ENCODE measurements around the gene OR2G3. TPM values are rescaled to one million over a fixed set of nuclear protein-coding genes. Genes with fewer than 3 reads are reported as not detected.
A peak's percentile ranks its signal among the peaks of the same experiment; 100 is the strongest.

The OR2G3 gene
- total and polyA plus RNA-seq, 2 of the 8 experiments (the other 6 are each of a cell fraction or from before 2014, with no cell fraction given): not detected

DNA sequence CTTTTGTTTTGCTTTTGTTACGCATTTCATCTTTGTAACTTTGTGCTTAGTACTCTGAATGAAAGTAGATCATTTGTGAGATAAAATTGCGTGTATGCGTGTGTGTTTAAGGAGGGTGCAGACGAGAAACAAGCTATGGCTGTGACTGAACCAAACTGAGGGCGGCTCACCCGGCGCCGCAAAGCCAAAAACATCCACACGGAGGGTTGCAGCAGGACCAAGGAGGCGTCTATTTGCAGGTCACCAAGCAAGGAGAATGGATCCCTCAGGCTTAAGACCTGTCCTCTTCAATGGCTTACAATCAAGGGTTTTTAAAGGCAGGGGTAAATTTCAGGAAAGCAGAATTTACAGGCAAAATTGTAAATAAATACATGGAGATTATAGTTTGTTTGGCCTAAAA is 43.7 kb upstream of the OR2G3 start:
- Histone ChIP-seq H4K5ac (ENCODE audit: insufficient read length, low read depth, low read length) (no peak overlapping the region), H3K4me3 (ENCODE audit: extremely low read depth in 1 of 4, insufficient read depth in 2 of 4, low read depth in 3 of 4, low read length in 4 of 4) (no peak overlapping the region), H2AFZ (ENCODE audit: low read length) (peak overlapping the region; percentile 83; the same call in 1 of the 2 replicates), H2AK5ac (ENCODE audit: low read depth, low read length) (no peak overlapping the region), H3K56ac (replicated peaks; ENCODE audit: insufficient read length, low read depth, low read length) (no peak overlapping the region), H3K79me1 (ENCODE audit: low read depth, low read length) (no peaks in the 10 kb centered on the region), H3K79me2 (ENCODE audit: control insufficient read depth in 1 of 2, insufficient read depth in 2 of 2, low read length in 2 of 2) (no peaks in the 10 kb centered on the region), H3K4me2 (ENCODE audit: insufficient read depth in 1 of 2, low read depth in 2 of 2, low read length in 2 of 2) (no peak overlapping the region), H2BK5ac (ENCODE audit: low read depth, low read length) (no peak overlapping the region), H3K18ac (ENCODE audit: extremely low read depth, low read length) (no peak overlapping the region), H3K4ac (replicated peaks; ENCODE audit: insufficient read length, low read depth, low read length) (no peak overlapping the region), H4K20me1 (replicated peaks in 1 of 2; ENCODE audit: control insufficient read depth in 1 of 2, insufficient read depth in 2 of 2, low read length in 2 of 2) (no peaks in the 10 kb centered on the region), H2BK15ac (ENCODE audit: low read length) (no peak overlapping the region), H3K9ac (replicated peaks in 1 of 4; ENCODE audit: extremely low read depth in 1 of 4, low read depth in 3 of 4, low read length in 3 of 4) (no peak overlapping the region), H3K27me3 (replicated peaks in 1 of 4; ENCODE audit: control insufficient read depth in 3 of 4, extremely low read depth in 1 of 4, insufficient read depth in 3 of 4, low read length in 3 of 4) (no peaks in the 10 kb centered on the region), H4K8ac (ENCODE audit: extremely low read depth, insufficient read depth, low read length) (no peak overlapping the region), H3K27ac (ENCODE audit: low read depth, low read length) (no peak overlapping the region), H3K23ac (ENCODE audit: insufficient read length) (no peak overlapping the region), H3K23me2 (ENCODE audit: low read depth, low read length) (no peaks in the 10 kb centered on the region), H4K91ac (replicated peaks; ENCODE audit: insufficient read length, low read length) (no peak overlapping the region), H2BK20ac (ENCODE audit: low read length) (no peak overlapping the region), H2BK120ac (replicated peaks; ENCODE audit: low read depth, low read length) (no peak overlapping the region), H3K14ac (ENCODE audit: insufficient read length) (no peak overlapping the region), H2BK12ac (ENCODE audit: low read depth, low read length) (no peak overlapping the region), H3K9me3 (ENCODE audit: insufficient read depth in 2 of 2, low read depth in 1 of 2, low read length in 1 of 2) (peaks cover 2 to 31% of the 10 kb centered on the region in 2 experiments; a peak in 3 of 4 replicates), H3K4me1 (replicated peaks in 1 of 4; ENCODE audit: control insufficient read depth in 3 of 4, insufficient read depth in 4 of 4, low read length in 3 of 4) (peaks cover 0 to 4% (median 0%) of the 10 kb centered on the region in 4 experiments; a peak in 2 of 7 replicates), H3K36me3 (ENCODE audit: control insufficient read depth in 2 of 4, insufficient read depth in 4 of 4, low read length in 3 of 4) (no peaks in the 10 kb centered on the region)
- ChIA-PET CTCF (ENCODE audit: partially characterized antibody) (interaction anchor here (1.2 to 1.5 kb wide), 3 partner anchors 15 to 34 kb away, joined by 3 read pairs; no protein-coding TSS in a partner anchor), POLR2A (ENCODE audit: partially characterized antibody) (no interaction called here)
- TF ChIP-seq RXRA (IDR thresholded peaks at IDR 0.05; ENCODE audit: insufficient read depth, low read depth, low read length): no peak
- TF ChIP-seq, protein P1, sequence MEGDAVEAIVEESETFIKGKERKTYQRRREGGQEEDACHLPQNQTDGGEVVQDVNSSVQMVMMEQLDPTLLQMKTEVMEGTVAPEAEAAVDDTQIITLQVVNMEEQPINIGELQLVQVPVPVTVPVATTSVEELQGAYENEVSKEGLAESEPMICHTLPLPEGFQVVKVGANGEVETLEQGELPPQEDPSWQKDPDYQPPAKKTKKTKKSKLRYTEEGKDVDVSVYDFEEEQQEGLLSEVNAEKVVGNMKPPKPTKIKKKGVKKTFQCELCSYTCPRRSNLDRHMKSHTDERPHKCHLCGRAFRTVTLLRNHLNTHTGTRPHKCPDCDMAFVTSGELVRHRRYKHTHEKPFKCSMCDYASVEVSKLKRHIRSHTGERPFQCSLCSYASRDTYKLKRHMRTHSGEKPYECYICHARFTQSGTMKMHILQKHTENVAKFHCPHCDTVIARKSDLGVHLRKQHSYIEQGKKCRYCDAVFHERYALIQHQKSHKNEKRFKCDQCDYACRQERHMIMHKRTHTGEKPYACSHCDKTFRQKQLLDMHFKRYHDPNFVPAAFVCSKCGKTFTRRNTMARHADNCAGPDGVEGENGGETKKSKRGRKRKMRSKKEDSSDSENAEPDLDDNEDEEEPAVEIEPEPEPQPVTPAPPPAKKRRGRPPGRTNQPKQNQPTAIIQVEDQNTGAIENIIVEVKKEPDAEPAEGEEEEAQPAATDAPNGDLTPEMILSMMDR (IDR thresholded peaks at IDR 0.05; ENCODE audit: control extremely low read depth in 1 of 3, insufficient read depth in 1 of 3, low read depth in 1 of 3, low read length in 3 of 3): peak in 1 of 3 experiments; percentile 2; a peak in 1 of 4 replicates
- TF ChIP-seq, protein P2, sequence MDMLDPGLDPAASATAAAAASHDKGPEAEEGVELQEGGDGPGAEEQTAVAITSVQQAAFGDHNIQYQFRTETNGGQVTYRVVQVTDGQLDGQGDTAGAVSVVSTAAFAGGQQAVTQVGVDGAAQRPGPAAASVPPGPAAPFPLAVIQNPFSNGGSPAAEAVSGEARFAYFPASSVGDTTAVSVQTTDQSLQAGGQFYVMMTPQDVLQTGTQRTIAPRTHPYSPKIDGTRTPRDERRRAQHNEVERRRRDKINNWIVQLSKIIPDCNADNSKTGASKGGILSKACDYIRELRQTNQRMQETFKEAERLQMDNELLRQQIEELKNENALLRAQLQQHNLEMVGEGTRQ (IDR thresholded peaks at IDR 0.05; ENCODE audit: low read length): no peak
- no peak for TF ChIP-seq CBX8 (IDR thresholded peaks at IDR 0.05; ENCODE audit: borderline replicate concordance, low read depth, low read length)
- TF ChIP-seq BACH1 (IDR thresholded peaks at IDR 0.05; ENCODE audit: low read length): no peak
- no peak for FAIRE-seq
- 71% methylated on average over 10 of the region's 10 CpGs; no CpG with 5 or more reads in 1 of the 2 experiments for WGBS, 2 experiments (ENCODE audit: extremely low coverage in 1 of 2, insufficient coverage in 1 of 2, insufficient read length in 1 of 2, insufficient replicate concordance in 2 of 2, low coverage in 1 of 2, low lambda C conversion rate in 2 of 2, missing lambda C conversion rate in 1 of 2)
- no peak for DNase-seq (ENCODE audit: low read depth in 1 of 2, low spot score in 2 of 2)

All from H1 (cell line).